Uterine smooth muscle cell (primary cell): ENCODE measurements around the gene TNPO1. TPM values are rescaled to one million over a fixed set of nuclear protein-coding genes. Genes with fewer than 3 reads are reported as not detected.

Source experiments
- total RNA-seq: library from RNA; depleted of rRNA; stranded (reverse); fragments of >200 nt; gene quantifications from 2 replicates; pipeline ENCODE4 v1.2.3, GENCODE V29; 2014

TNPO1 gene
- total RNA-seq: 457 and 533 TPM in 2 replicates

DNA sequence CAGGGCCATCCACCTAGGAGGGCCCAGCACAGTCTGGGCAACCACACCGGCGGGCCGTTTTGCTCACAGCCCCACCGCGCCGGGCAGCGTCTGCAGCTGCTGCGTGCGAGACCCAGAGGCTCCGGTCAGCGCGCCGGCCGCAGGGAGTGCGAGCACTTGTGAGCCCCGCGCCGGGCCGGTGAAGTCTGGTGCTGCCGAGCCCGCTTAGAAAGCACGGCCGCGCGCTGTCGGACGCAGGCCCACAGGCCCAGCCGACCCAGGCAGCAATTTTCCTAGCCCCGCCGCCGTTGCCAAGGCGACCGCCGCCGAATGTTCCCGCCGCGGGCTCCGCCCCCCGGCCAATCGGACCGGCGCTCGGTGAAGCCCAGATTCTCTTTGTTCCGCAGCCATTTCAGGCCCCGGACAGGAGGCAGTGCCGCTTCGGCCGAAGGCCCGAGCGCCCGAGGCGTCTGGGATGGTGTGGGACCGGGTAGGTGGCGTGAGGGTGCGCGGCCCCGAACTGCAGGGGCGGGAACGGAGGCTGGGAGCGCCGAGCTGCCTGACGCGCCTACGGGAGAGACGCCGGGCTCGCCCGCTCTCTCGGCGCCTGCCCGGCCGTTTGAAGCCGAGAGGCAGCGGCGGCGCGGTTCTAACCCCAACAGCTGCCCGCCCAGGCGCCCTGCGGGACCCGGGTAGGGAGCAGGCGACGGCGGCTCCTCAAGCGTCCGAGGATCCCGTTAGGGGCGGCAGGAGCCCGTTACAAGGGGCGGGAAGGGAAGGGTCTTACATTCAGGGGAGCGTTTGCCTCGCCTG lies at the start of gene TNPO1:
Gene TNPO1 (plus strand): TSS at position 378 of the 792 bp plus-strand sequence. CDS start 77 bp downstream, at position 455.

GRCh38 chr5:72955768-72956323 lies 139.4 kb downstream of the TNPO1 start, which contains the start of gene FCHO2:
FCHO2 (plus strand) TSS chr5:72956041; CDS start chr5:72956097, 56 bp downstream.

Other genes with a start within 250 kb of the TNPO1 start
- 9.5 and 13.9 TPM in 2 replicates for gene FCHO2, start 139.4 kb downstream of the TNPO1 start, total RNA-seq